PFSK-1 (cell line): ENCODE measurements around the gene PTTG1IP.

Experiments used
- FOXP2 ChIP-seq: optimal IDR thresholded peaks from 2 replicates; pipeline ENCODE3; 2011; ENCODE audit warnings: borderline replicate concordance, control low read depth, inconsistent platforms; ENCODE audit not compliant: insufficient read depth; ENCODE audit errors: extremely low read length, extremely low read depth
- POLR2AphosphoS5 ChIP-seq: IDR thresholded peaks from 2 replicates; pipeline ENCODE4 v1.6.1; 2012; ENCODE audit warnings: low read depth, mild to moderate bottlenecking, control low read depth, low read length, moderate library complexity
- REST ChIP-seq, 2 experiments: IDR thresholded peaks; 2 replicates each; pipeline versions ENCODE4 v1.6.1 to v1.8.0; 2011 to 2012; ENCODE audit warnings: low read depth in 2 of 2, low read length in 2 of 2, control low read depth in 1 of 2, inconsistent platforms in 1 of 2, mild to moderate bottlenecking in 1 of 2, moderate library complexity in 1 of 2; ENCODE audit not compliant: insufficient read depth in 1 of 2
- SIN3A ChIP-seq: IDR thresholded peaks from 2 replicates; pipeline ENCODE4 v1.6.1; 2012; ENCODE audit warnings: mild to moderate bottlenecking, low read length, moderate library complexity, borderline replicate concordance; ENCODE audit not compliant: insufficient read depth
- TAF1 ChIP-seq: IDR thresholded peaks from 2 replicates; pipeline ENCODE4 v1.6.1; 2012; ENCODE audit warnings: low read length, control low read depth, borderline replicate concordance; ENCODE audit not compliant: insufficient read depth

Gene PTTG1IP

GRCh38 chr21:44817506-44817880, 56.0 kb downstream of the PTTG1IP start:
- TF ChIP-seq FOXP2 (peak; percentile 45), POLR2AphosphoS5 (peak; percentile 41; the same call in 1 of the 2 replicates), TAF1 (no peak), SIN3A (peak; percentile 87)

DNA sequence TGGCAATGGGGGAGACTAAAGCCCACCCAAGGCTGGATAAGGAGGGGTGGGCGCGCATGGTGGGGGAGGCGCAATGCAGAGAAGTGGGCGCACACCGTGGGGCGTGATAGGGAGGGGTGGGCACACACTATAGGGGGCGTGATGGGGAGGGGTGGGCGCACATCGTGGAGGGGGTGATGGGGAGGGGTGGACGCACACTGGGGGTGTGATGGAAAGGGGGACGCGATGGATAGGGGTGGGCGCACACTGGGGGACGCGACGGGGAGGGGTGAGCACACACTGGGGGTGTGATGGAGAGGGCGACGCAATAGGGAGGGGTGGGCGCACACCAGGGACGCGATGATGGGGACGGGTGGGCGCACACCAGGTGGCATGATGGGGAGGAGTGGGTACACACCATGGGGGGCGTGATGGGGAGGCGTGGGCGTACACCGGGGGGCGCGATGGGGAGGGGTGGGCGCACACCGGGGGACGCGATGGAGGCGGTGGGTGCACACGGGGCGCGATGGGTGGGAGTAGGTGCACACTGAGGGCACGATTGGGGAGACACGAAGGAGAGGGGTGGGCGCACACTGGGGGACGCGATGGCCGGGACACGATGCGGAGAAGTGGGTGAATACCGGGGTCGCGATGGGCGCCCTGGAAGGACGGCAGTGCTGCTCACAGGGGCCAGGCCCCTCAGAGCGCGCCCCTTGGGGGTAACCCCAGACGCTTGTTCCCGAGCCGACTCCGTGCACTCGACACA, 56.6 kb downstream of the PTTG1IP start:
- TF ChIP-seq SIN3A (no peak), REST (IDR thresholded peaks at IDR 0.05; ENCODE audit: insufficient read depth in 1 of 2, low read depth in 2 of 2, low read length in 2 of 2) (no peak), FOXP2 (no peak), POLR2AphosphoS5 (no peak), TAF1 (no peak)

DNA sequence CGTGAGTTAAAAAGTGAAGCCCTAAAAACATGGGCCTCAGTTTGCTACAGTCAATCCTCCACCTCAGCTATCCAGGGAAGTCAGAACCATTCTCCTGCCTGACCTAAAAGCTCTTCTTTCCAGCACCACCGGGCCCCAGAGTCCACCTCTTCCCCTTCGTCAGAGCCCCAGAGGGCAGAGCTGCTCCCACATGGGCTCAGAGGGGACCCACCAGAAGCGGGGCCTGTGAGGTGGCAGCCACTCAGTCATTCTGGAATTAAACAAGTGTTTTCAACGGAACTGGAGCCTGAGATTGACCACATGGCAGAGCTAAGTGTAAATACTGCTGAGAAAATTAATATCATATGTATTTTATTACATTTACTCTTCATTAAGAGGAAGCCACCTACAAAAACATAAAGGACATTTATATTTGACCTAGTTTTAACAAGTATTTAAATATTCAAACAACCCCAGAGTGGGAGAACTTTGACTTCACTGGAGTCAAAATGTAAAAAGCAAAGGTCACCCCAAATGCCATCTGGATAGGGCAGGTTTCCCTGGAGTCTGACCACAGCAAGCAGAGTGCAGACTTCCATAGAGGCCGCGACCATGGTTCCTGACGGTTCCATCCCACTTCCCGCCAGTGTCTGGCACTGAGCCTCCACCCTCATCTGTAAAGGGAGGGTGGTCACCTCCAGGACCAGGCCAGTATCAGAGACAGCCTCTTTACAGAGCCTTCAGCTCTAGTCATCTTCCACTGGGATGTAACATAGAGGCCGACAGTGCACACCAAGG, 57.5 kb downstream of the PTTG1IP start:
- TF ChIP-seq FOXP2 (no peak), TAF1 (no peak), SIN3A (no peak), REST (IDR thresholded peaks at IDR 0.05; ENCODE audit: insufficient read depth in 1 of 2, low read depth in 2 of 2, low read length in 2 of 2) (no peak), POLR2AphosphoS5 (no peak)

GRCh38 chr21:44815225-44815624, 58.3 kb downstream of the PTTG1IP start:
- TF ChIP-seq TAF1 (no peak), POLR2AphosphoS5 (no peak), REST (IDR thresholded peaks at IDR 0.05; ENCODE audit: insufficient read depth in 1 of 2, low read depth in 2 of 2, low read length in 2 of 2) (no peak), FOXP2 (no peak), SIN3A (no peak)

DNA sequence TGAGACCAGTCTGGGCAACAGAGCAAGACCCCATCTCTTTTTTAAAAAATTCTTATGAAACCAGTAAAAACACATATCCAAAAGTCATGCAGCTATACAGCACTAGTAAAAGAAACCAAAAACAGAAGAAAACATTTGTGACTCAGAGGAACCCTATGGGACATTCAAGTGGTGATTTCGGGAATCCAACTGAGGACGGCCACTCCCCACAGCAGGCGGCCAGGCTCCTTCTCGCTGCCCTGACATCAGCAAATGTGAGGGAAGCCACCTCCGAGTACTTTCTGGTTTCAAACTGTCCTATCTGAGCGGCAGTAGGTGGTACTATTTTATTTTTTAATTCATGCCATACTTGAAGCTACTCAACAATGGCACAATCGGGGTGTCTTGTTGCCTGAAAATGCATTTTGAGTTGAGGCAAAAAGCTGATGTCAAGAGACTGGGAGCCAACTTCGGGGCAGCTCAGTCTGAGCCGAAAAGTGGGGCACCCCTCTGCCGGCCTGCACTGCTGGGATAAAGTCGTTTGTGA, 58.9 kb downstream of the PTTG1IP start:
- TF ChIP-seq POLR2AphosphoS5 (no peak), TAF1 (no peak), SIN3A (no peak), FOXP2 (no peak), REST (IDR thresholded peaks at IDR 0.05; ENCODE audit: insufficient read depth in 1 of 2, low read depth in 2 of 2, low read length in 2 of 2) (no peak)
